Hepatocyte (in vitro differentiated cells): ENCODE data around the gene HOXB13. TPM values are rescaled to one million over a fixed set of nuclear protein-coding genes. Genes with fewer than 3 reads are reported as not detected.

Experiments
- DNase-seq: peaks from one replicate; pipeline ENCODE4 v3.0.0-alpha.2; 2016; ENCODE audit warnings: low spot score
- H2AFZ ChIP-seq: fragments of 200-600 bp; sonication (generic); 2 replicates; pipeline ENCODE4 v1.6.0; 2016; ENCODE audit warnings: antibody characterized with exemption, mild to moderate bottlenecking
- H3K27ac ChIP-seq: fragments of 200-600 bp; sonication (generic); 2 replicates; pipeline ENCODE4 v1.5.1; 2016; ENCODE audit warnings: mild to moderate bottlenecking
- H3K27me3 ChIP-seq: fragments of 200-600 bp; sonication (generic); 2 replicates; pipeline ENCODE4 v1.6.1; 2016
- H3K36me3 ChIP-seq: fragments of 200-600 bp; sonication (generic); replicated peaks from 2 replicates; pipeline ENCODE4 v1.5.1; 2016; ENCODE audit warnings: low read depth; ENCODE audit not compliant: insufficient read depth
- H3K4me1 ChIP-seq: fragments of 200-600 bp; sonication (generic); 2 replicates; pipeline ENCODE4 v1.5.1; 2016; ENCODE audit warnings: mild to moderate bottlenecking, moderate library complexity; ENCODE audit not compliant: insufficient read depth
- H3K4me2 ChIP-seq: fragments of 200-600 bp; sonication (generic); 2 replicates; pipeline ENCODE4 v1.6.0; 2016
- H3K4me3 ChIP-seq: fragments of 200-600 bp; sonication (generic); 2 replicates; pipeline ENCODE4 v1.5.1; 2016; ENCODE audit warnings: mild to moderate bottlenecking
- H3K79me2 ChIP-seq: fragments of 200-600 bp; sonication (generic); 2 replicates; pipeline ENCODE4 v1.6.0; 2017; ENCODE audit warnings: mild to moderate bottlenecking
- H3K9me2 ChIP-seq: fragments of 200-600 bp; sonication (generic); replicated peaks from 2 replicates; pipeline ENCODE4 v1.6.0; 2017; ENCODE audit warnings: mild to moderate bottlenecking; ENCODE audit not compliant: insufficient read depth
- H3K9me3 ChIP-seq: fragments of 200-600 bp; sonication (generic); 2 replicates; pipeline ENCODE4 v1.5.1; 2016; ENCODE audit warnings: low read depth, mild to moderate bottlenecking
- H4K20me1 ChIP-seq: fragments of 200-600 bp; sonication (generic); 2 replicates; pipeline ENCODE4 v1.6.0; 2016; ENCODE audit warnings: mild to moderate bottlenecking; ENCODE audit not compliant: insufficient read depth, poor library complexity, severe bottlenecking
- EZH2 ChIP-seq: fragments of 200-600 bp; sonication (generic); IDR thresholded peaks from 2 replicates; pipeline ENCODE4 v1.6.1; 2016; ENCODE audit warnings: antibody characterized with exemption, mild to moderate bottlenecking, borderline replicate concordance
- EZH2phosphoT487 ChIP-seq: fragments of 200-600 bp; sonication (generic); IDR thresholded peaks from one replicate; pipeline ENCODE4 v1.6.1; 2018; ENCODE audit warnings: antibody characterized with exemption, mild to moderate bottlenecking, low read depth, moderate library complexity; ENCODE audit not compliant: unreplicated experiment, severe bottlenecking
- WGBS: methylation state at CpG from one replicate; pipeline ENCODE4 v1.1.6; 2016; ENCODE audit warnings: low lambda C conversion rate; ENCODE audit errors: missing lambda C conversion rate; 5-methylcytosine and 5-hydroxymethylcytosine counted together
- polyA plus RNA-seq: library from polyadenylated mRNA; unstranded; fragments of >200 nt; fragmentation: Nextera tagmentation; extraction: Ambion mirVana; gene quantifications from 2 replicates; pipeline ENCODE4 v1.2.1, GENCODE V29; 2016
- total RNA-seq: library from RNA; depleted of rRNA; stranded (reverse); fragments of >200 nt; gene quantifications from 2 replicates; pipeline ENCODE4 v1.2.3, GENCODE V29; 2014
- TF ChIP-seq, protein P1 (sequence below): fragments of 200-600 bp; sonication (generic); IDR thresholded peaks from 2 replicates; pipeline ENCODE4 v1.5.1; 2016; ENCODE audit warnings: antibody characterized with exemption, mild to moderate bottlenecking; ENCODE audit not compliant: poor library complexity

Gene HOXB13
- total and polyA plus RNA-seq, 2 experiments from 2014 or later: 0.13 to 0.28 TPM

DNA sequence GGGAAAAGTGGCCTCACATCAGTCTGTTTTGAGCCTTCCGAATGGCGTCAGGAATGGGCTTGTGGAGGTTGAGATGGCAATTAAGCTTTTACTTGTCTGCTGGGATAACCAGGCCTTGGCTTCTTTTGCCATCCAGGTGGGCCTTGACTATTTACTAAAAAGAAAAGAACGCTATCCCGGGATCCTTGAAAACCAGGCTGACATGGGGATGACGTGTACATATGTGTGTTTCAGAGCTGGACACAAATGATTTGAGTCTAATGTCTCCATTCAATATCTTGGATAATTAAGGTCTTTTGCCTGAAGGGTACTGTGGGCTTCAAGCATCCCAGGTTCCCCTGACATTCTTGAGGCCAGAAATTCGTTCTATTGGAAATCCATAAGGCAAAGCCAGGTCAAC, 32.6 kb upstream of the HOXB13 start:
- no peaks in the 10 kb centered on the region for H4K20me1 ChIP-seq
- H3K4me1 ChIP-seq: no peaks in the 10 kb centered on the region
- no peaks in the 10 kb centered on the region for H3K36me3 ChIP-seq
- 83% methylated on average over 6 of the region's 6 CpGs for WGBS
- no peak overlapping the region for H2AFZ ChIP-seq
- H3K9me3 ChIP-seq: no peaks in the 10 kb centered on the region
- H3K79me2 ChIP-seq: no peaks in the 10 kb centered on the region
- H3K9me2 ChIP-seq: no peaks in the 10 kb centered on the region
- no peak overlapping the region for H3K4me2 ChIP-seq
- peaks cover 77% of the 10 kb centered on the region for H3K27me3 ChIP-seq
- no peak for DNase-seq
- no peak for TF ChIP-seq EZH2
- no peak for TF ChIP-seq EZH2phosphoT487
- TF ChIP-seq, protein P1, sequence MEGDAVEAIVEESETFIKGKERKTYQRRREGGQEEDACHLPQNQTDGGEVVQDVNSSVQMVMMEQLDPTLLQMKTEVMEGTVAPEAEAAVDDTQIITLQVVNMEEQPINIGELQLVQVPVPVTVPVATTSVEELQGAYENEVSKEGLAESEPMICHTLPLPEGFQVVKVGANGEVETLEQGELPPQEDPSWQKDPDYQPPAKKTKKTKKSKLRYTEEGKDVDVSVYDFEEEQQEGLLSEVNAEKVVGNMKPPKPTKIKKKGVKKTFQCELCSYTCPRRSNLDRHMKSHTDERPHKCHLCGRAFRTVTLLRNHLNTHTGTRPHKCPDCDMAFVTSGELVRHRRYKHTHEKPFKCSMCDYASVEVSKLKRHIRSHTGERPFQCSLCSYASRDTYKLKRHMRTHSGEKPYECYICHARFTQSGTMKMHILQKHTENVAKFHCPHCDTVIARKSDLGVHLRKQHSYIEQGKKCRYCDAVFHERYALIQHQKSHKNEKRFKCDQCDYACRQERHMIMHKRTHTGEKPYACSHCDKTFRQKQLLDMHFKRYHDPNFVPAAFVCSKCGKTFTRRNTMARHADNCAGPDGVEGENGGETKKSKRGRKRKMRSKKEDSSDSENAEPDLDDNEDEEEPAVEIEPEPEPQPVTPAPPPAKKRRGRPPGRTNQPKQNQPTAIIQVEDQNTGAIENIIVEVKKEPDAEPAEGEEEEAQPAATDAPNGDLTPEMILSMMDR: no peak
- H3K4me3 ChIP-seq: no peak overlapping the region
- H3K27ac ChIP-seq: no peak overlapping the region

DNA sequence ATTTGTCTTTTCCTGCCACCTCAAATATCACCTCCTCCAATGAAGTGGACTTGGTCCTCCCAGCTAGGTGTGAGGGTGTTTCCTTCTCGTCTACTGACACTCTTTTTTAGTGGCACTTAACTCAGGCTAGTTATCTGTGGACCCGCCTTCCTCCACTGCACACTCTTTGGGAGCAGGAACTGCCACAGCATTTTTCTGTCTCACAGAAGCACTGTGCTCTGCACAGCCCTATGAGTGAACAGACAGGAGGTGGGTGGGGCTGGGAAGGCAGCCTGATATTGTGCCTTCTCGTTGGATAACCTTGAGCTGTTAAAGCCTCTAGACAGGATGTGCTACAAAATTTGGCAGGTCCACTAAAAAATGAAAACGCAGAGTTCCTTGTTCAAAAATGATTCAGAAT, 31.9 kb upstream of the HOXB13 start:
- Histone ChIP-seq H3K9me2 (no peaks in the 10 kb centered on the region), H3K36me3 (no peaks in the 10 kb centered on the region), H3K4me2 (no peak overlapping the region), H3K27me3 (peaks cover 84% of the 10 kb centered on the region), H3K27ac (no peak overlapping the region), H4K20me1 (no peaks in the 10 kb centered on the region), H3K4me1 (no peaks in the 10 kb centered on the region), H2AFZ (no peak overlapping the region), H3K9me3 (no peaks in the 10 kb centered on the region), H3K79me2 (no peaks in the 10 kb centered on the region), H3K4me3 (no peak overlapping the region)
- 57% methylated on average over 4 of the region's 4 CpGs for WGBS
- no peak for TF ChIP-seq EZH2
- TF ChIP-seq EZH2phosphoT487: no peak
- TF ChIP-seq, protein P1: no peak
- DNase-seq: no peak

DNA sequence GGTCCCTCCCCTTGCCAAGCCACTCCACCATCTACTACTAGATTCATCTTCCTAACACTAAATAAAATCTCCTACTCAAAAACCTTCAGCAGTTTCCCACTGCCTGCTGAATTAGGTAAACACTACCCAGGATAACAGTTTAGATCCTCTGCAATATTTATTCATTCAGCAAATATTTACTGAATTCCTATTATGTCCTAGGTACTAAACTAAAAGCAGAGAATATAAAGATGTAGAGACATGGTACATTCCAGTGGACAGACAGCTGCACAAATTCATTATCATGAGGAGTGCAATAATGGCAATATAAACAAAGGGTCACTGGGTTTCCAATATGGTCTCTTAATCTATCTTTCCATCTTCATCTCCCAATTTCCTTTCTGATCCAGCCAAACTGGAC, 30.7 kb upstream of the HOXB13 start:
- no peak for DNase-seq
- Histone ChIP-seq H3K9me3 (no peaks in the 10 kb centered on the region), H3K4me1 (peaks cover 5% of the 10 kb centered on the region), H3K36me3 (no peaks in the 10 kb centered on the region), H3K9me2 (no peaks in the 10 kb centered on the region), H3K79me2 (no peaks in the 10 kb centered on the region), H3K4me2 (no peak overlapping the region), H3K27ac (no peak overlapping the region), H3K27me3 (peaks cover 90% of the 10 kb centered on the region), H3K4me3 (no peak overlapping the region), H4K20me1 (no peaks in the 10 kb centered on the region), H2AFZ (no peak overlapping the region)
- TF ChIP-seq EZH2phosphoT487 (no peak), EZH2 (no peak)
- TF ChIP-seq, protein P1: no peak

DNA sequence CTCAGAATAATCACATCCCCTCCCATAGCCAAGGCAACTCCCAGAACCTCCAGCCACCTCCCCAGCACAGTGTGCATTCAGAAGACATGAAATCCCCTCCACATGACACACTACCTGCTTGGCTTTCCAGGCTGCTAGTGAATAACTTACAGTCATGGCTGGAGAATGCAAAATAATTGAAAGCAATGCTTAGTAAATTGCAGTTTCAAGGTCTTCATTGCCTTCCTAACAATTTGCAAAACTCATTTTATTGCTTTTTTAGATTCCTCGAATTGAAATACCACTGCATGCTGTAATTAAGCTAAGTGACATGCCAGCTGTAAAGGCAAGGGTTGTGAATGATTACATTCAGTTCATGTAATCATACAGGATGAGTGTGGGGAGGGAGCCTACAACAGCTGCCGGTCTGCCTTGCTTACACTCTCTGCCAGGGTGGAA, 29.0 kb upstream of the HOXB13 start:
- no peak for DNase-seq
- Histone ChIP-seq H3K4me3 (no peak overlapping the region), H4K20me1 (no peaks in the 10 kb centered on the region), H2AFZ (no peak overlapping the region), H3K36me3 (no peaks in the 10 kb centered on the region), H3K9me3 (no peaks in the 10 kb centered on the region), H3K9me2 (no peaks in the 10 kb centered on the region), H3K27ac (no peak overlapping the region), H3K79me2 (no peaks in the 10 kb centered on the region), H3K4me2 (no peak overlapping the region), H3K27me3 (peaks cover 92% of the 10 kb centered on the region), H3K4me1 (peaks cover 5% of the 10 kb centered on the region)
- no peak for TF ChIP-seq EZH2phosphoT487
- no peak for TF ChIP-seq EZH2
- TF ChIP-seq, protein P1: no peak
- 53% methylated on average over 2 of the region's 2 CpGs for WGBS
